DMS153 treated with DMSO at 0.1 percent for 48 hours (cell line): ENCODE measurements around the gene ADA.
"Not testable (repeated sequence)": the region's sequence is repeated elsewhere in the genome, so short reads cannot be mapped to it uniquely, and the experiment has no call there.

Experiments used
- DNase-seq: peaks from one replicate; lab custom pipeline; 2025; ENCODE audit not compliant: unreplicated experiment; lab: John Stamatoyannopoulos, UW

The ADA gene

DNA sequence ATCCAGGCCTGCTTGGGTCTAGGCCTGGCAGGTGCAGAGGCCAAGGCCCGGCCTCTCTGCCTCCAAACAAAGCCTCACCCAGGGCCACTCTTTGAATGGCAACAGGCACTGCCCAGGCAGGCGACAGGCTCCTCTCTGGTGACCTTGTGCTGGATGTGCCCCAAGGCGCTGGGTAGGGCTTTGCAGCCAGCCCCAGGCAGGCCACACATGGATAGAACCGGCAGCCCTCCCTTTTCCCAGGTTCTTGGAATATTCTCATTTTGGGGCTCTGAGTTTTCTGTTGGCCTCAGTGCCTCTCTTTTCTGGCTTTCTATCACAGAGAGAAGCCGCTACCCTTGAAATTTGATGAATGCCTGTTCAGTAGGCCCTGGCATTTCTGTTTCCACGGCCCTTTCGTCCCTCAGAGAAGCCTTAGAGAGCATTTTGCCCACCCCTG is 50.2 kb downstream of the ADA start:
- DNase-seq, result no peak

- no peak for DNase-seq
Measured at GRCh38 chr20:44600758-44601201, 50.7 kb downstream of the ADA start.

DNA sequence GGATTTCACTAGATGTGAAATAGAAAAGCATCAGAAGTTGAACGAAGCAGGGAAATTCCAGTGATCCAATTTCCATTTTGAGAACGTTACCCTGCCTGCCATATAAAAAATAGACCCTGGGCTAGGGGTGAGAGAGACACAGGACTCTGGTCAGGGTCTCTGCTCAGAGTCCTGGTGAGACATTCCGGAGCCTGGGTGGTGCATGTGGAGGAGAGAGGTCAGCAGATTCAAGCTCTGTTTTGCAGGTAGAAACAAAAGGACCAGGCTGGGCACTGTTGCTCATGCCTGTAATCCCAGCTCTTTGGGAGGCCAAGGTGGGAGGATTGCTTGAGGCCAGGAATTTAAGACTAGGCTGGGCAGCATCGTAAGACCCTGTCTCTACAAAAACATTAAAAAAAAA is 51.2 kb downstream of the ADA start:
- DNase-seq, result no peak

- no peak for DNase-seq
Measured at GRCh38 chr20:44599715-44600114, 51.8 kb downstream of the ADA start.

GRCh38 chr20:44598423-44599305 is 52.8 kb downstream of the ADA start:
- DNase-seq, result no peak

- DNase-seq, result no peak
Measured at GRCh38 chr20:44597930-44598329, 53.6 kb downstream of the ADA start.

- DNase-seq, result no peak
Measured at GRCh38 chr20:44597516-44597915, 54.0 kb downstream of the ADA start.

DNA sequence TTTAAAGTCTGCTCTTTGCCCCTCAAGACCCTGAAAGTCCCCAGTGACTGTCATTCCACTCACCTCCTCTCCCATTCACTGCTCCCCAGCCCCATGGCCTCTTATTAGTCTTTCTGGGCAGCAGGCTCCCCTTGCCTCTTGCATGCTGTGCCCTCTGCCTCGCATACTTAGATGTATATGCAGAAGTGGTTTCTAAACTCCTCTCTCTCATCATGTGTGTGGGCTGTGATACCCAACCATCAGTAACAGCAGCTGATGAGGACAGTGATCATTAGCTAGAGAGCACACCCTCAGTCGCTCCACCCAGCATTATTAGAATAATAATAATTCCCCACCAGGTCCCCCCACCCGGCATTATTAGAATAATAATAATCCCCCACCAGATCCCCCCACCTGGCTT is 54.6 kb downstream of the ADA start:
- DNase-seq, result no peak

- DNase-seq, result no peak
Measured at GRCh38 chr20:44596010-44596409, 55.5 kb downstream of the ADA start.

GRCh38 chr20:44594730-44595129 is 56.8 kb downstream of the ADA start:
- DNase-seq, result no peak

- no peak for DNase-seq
Measured at GRCh38 chr20:44593751-44594150, 57.7 kb downstream of the ADA start.

GRCh38 chr20:44592366-44592765 is 59.1 kb downstream of the ADA start:
- no peak for DNase-seq

GRCh38 chr20:44590980-44591778 is 60.3 kb downstream of the ADA start:
- no peak for DNase-seq

- DNase-seq, result no peak
Measured at GRCh38 chr20:44589537-44589936, 62.0 kb downstream of the ADA start.

DNA sequence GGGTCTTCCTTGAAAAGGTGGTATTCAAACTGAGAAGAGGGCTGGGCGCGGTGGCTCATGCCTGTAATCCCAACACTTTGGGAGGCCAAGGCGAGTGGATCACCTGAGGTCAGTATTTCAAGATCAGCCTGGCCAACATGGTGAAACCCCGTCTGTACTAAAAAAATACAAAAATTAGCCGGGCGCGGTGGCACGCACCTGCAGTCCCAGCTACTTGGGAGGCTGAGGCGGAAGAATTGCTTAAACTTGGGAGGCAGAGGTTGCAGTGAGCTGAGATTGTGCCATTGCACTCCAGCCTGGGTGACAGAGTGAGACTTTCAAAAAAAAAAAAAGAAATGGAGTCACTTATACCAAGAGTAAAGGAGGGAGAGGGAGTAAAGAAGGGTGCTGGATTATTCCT is 63.2 kb downstream of the ADA start:
- DNase-seq, result not testable (repeated sequence)

- DNase-seq, result no peak
Measured at GRCh38 chr20:44587035-44587980, 64.2 kb downstream of the ADA start.

GRCh38 chr20:44586289-44586911 is 65.1 kb downstream of the ADA start:
- DNase-seq, result no peak

DNA sequence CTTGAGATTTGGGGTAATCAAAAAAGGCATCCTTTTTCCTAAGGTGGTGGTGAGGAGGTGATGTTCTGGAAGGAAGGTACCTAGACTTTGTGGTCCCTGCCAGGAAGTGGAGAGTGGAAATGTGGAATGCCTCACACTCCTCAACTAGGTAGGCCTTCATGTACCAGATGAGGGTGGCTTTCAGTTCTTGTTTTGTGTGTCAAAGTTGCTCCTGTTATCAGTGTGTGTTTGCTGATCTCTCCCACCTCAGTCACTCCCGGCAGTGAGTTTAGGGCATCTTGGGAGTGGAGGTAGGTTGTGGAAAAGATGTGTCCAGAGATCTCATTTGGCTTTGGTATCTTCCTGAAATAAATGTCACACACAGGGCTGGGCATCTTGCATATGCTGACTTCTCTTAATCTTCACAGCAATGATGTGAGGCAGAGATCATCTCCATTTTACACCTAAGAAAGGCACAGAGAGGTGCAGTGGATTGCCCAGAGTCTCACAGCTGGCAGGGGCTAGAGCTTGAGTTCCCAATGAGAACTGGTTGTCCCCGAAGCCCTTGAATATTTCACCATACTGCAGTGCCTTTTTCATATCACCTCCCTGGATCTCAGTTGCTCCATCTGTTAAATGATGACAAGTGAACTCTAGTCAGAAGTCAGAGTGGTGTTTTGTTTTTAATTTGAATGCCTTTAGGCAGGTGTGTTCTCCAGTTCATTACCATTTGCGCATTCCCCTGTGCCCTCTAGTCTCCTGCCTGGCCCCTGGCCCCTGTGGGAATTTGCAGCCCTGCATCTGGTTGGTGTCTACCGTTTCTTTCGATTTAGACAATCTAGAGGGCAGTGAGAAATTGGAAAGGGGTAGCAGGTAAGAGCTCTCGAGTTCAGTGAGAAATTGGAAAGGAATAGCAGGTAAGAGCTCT is 66.2 kb downstream of the ADA start:
- no peak for DNase-seq

DNA sequence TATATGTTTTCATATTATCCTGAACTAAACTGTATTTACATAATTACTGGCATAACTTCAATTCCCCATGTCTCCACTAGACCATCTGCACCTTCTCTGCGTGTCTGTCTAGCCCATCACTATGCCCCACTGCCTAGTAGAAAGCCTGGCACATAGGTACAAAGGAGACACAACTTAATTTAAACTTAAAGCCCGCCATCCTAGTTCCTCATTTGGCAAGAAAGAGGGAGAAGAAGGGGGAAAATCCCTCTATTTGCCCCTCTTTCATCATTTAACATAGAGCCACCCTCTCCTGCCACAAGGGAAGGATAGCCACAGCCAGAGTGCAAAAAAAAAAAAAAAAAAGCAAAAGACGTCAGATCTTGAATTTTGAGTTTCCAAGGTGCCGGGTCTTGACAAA is 67.3 kb downstream of the ADA start:
- DNase-seq, result no peak
